ENCODE results near the gene PHAF1. TPM values are rescaled to one million over a fixed set of nuclear protein-coding genes. Genes with fewer than 3 reads are reported as not detected.

PHAF1 gene
- total and polyA plus RNA-seq, 2 of the 13 experiments (the other 11 are each of a cell fraction or from before 2014, with no cell fraction given), result 48.3 to 174 TPM

DNA sequence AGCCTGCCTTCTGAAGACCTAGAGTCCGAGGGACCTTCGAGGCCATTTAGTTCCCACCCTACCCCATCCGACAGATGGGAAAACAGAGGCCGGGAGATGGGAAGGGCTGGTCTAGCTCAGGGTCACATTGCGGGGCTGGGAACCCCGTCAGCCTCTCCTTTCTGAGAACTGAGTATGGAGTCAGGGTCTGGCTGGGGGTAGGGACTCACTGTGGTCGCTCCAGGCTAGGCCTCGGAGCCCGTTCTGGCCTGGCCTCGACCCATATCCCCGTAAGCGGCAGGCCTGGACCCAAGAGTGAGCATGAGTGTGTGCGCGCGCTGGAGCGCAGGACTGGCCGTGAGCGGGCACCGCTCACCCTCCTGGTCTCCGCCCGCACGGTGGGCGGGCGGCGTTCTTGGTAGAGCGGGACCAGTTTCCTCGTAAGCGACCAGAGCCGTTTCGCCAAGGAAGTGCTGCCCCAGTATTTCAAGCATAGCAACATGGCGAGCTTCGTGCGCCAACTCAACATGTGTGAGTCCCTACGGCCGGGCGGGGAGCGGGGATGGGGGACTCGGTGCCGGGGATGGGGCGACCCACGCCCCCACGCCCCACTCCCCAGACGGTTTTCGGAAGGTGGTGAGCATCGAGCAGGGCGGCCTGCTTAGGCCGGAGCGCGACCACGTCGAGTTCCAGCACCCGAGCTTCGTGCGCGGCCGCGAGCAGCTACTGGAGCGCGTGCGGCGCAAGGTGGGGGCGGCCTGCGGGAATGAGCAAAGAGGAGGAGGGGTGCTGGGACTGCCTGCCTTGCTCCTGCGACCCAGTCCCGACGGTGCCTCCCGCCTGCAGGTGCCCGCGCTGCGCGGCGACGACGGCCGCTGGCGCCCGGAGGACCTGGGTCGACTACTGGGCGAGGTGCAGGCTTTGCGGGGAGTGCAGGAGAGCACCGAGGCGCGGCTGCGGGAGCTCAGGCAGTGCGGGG is 55.7 kb downstream of the PHAF1 start:
- POLR2A ChIA-PET, result no interaction called here
- peak overlapping the region; percentile 80 for H3K4me2 ChIP-seq (ENCODE audit: low read depth, low read length)
- CTCF ChIA-PET (ENCODE audit: low intra/inter-chr PET ratio, low total read pairs), result no interaction called here
- DNase-seq (ENCODE audit: low spot score), result no peak
- peak overlapping the region in 1 of 3 experiments; percentile 70; a peak in 1 of 6 replicates for H3K4me3 ChIP-seq (replicated peaks in 1 of 3; ENCODE audit: insufficient read depth in 1 of 3, low read depth in 2 of 3, low read length in 3 of 3)
- no peak overlapping the region for H3K27ac ChIP-seq (ENCODE audit: extremely low read length, insufficient read depth, low read length)
- WGBS (ENCODE audit: low lambda C conversion rate), result 88% methylated on average over 77 of the region's 85 CpGs
- no peaks in the 10 kb centered on the region for H3K9me3 ChIP-seq (ENCODE audit: low read length)
- H3K4me1 ChIP-seq (ENCODE audit: insufficient read depth, low read length), result peaks cover 47% of the 10 kb centered on the region
- H2AFZ ChIP-seq (ENCODE audit: low read length), result no peak overlapping the region
- intact Hi-C loops (cut with micrococcal nuclease; ENCODE audit: unreplicated experiment), result no loop called here
- H4K20me1 ChIP-seq (ENCODE audit: insufficient read depth, low read length), result no peaks in the 10 kb centered on the region
- no peaks in the 10 kb centered on the region for H3K79me2 ChIP-seq (ENCODE audit: insufficient read depth, low read length)
- peaks cover 9 to 40% of the 10 kb centered on the region in 2 experiments for H3K27me3 ChIP-seq (ENCODE audit: control insufficient read depth in 1 of 2, insufficient read depth in 2 of 2, low read length in 2 of 2)
- ATAC-seq, result no peak
- BruUV-seq (replicated peaks), result no TSS peak
- no peaks in the 10 kb centered on the region for H3K36me3 ChIP-seq (replicated peaks in 1 of 2; ENCODE audit: control insufficient read depth in 1 of 2, insufficient read depth in 2 of 2, low read length in 2 of 2)
- in situ Hi-C loops (cut with HindIII; ENCODE audit: extremely low pct_ligation_motif_present, low pct_unique_long_range_greater_than_20kb), result no loop called here
- H3K9ac ChIP-seq (ENCODE audit: insufficient read depth, low read depth, low read length), result peak overlapping the region; percentile 57; the same call in 1 of the 2 replicates
- FAIRE-seq, result no peak
- TF ChIP-seq ZNF629 (CRISPR knock-in tag; conservative IDR thresholded peaks at IDR 0.05), result peak; percentile 88
- TF ChIP-seq ZSCAN25 (CRISPR knock-in tag; IDR thresholded peaks at IDR 0.05), result no peak
- TF ChIP-seq ZNF501 (CRISPR knock-in tag; IDR thresholded peaks at IDR 0.05), result 0 out of 2 replicates have a peak, but pooled peaks have one; percentile 15
- TF ChIP-seq, protein P1, sequence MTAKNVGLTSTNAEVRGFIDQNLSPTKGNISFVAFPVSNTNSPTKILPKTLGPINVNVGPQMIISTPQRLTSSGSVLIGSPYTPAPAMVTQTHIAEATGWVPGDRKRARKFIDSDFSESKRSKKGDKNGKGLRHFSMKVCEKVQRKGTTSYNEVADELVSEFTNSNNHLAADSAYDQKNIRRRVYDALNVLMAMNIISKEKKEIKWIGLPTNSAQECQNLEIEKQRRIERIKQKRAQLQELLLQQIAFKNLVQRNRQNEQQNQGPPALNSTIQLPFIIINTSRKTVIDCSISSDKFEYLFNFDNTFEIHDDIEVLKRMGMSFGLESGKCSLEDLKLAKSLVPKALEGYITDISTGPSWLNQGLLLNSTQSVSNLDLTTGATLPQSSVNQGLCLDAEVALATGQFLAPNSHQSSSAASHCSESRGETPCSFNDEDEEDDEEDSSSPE (CRISPR knock-in tag; IDR thresholded peaks at IDR 0.05), result no peak
- TF ChIP-seq POLR2A (IDR thresholded peaks at IDR 0.05; ENCODE audit: insufficient read depth in 1 of 2, low read depth in 2 of 2, low read length in 2 of 2), result no peak
- TF ChIP-seq, protein P2, sequence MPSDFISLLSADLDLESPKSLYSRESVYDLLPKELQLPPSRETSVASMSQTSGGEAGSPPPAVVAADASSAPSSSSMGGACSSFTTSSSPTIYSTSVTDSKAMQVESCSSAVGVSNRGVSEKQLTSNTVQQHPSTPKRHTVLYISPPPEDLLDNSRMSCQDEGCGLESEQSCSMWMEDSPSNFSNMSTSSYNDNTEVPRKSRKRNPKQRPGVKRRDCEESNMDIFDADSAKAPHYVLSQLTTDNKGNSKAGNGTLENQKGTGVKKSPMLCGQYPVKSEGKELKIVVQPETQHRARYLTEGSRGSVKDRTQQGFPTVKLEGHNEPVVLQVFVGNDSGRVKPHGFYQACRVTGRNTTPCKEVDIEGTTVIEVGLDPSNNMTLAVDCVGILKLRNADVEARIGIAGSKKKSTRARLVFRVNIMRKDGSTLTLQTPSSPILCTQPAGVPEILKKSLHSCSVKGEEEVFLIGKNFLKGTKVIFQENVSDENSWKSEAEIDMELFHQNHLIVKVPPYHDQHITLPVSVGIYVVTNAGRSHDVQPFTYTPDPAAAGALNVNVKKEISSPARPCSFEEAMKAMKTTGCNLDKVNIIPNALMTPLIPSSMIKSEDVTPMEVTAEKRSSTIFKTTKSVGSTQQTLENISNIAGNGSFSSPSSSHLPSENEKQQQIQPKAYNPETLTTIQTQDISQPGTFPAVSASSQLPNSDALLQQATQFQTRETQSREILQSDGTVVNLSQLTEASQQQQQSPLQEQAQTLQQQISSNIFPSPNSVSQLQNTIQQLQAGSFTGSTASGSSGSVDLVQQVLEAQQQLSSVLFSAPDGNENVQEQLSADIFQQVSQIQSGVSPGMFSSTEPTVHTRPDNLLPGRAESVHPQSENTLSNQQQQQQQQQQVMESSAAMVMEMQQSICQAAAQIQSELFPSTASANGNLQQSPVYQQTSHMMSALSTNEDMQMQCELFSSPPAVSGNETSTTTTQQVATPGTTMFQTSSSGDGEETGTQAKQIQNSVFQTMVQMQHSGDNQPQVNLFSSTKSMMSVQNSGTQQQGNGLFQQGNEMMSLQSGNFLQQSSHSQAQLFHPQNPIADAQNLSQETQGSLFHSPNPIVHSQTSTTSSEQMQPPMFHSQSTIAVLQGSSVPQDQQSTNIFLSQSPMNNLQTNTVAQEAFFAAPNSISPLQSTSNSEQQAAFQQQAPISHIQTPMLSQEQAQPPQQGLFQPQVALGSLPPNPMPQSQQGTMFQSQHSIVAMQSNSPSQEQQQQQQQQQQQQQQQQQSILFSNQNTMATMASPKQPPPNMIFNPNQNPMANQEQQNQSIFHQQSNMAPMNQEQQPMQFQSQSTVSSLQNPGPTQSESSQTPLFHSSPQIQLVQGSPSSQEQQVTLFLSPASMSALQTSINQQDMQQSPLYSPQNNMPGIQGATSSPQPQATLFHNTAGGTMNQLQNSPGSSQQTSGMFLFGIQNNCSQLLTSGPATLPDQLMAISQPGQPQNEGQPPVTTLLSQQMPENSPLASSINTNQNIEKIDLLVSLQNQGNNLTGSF (CRISPR knock-in tag; IDR thresholded peaks at IDR 0.05), result no peak
- TF ChIP-seq, protein P3, sequence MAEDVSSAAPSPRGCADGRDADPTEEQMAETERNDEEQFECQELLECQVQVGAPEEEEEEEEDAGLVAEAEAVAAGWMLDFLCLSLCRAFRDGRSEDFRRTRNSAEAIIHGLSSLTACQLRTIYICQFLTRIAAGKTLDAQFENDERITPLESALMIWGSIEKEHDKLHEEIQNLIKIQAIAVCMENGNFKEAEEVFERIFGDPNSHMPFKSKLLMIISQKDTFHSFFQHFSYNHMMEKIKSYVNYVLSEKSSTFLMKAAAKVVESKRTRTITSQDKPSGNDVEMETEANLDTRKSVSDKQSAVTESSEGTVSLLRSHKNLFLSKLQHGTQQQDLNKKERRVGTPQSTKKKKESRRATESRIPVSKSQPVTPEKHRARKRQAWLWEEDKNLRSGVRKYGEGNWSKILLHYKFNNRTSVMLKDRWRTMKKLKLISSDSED (CRISPR knock-in tag; IDR thresholded peaks at IDR 0.05), result no peak
- TF ChIP-seq, protein P4, sequence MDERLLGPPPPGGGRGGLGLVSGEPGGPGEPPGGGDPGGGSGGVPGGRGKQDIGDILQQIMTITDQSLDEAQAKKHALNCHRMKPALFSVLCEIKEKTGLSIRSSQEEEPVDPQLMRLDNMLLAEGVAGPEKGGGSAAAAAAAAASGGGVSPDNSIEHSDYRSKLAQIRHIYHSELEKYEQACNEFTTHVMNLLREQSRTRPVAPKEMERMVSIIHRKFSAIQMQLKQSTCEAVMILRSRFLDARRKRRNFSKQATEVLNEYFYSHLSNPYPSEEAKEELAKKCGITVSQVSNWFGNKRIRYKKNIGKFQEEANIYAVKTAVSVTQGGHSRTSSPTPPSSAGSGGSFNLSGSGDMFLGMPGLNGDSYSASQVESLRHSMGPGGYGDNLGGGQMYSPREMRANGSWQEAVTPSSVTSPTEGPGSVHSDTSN (CRISPR knock-in tag; IDR thresholded peaks at IDR 0.05), result no peak
- TF ChIP-seq FOXC1 (CRISPR knock-in tag; IDR thresholded peaks at IDR 0.05; ENCODE audit: borderline replicate concordance), result no peak
- TF ChIP-seq BRCA1 (CRISPR knock-in tag; IDR thresholded peaks at IDR 0.05), result no peak

Measured in HepG2 (cell line).